NB4 (cell line): ENCODE results near the gene ACTA2.

Experiments used
- MYC ChIP-seq: IDR thresholded peaks from 2 replicates; pipeline ENCODE4 v1.6.1; 2011; ENCODE audit warnings: low read depth, low read length
- POLR2A ChIP-seq: IDR thresholded peaks from 2 replicates; pipeline ENCODE4 v1.6.1; 2011; ENCODE audit warnings: mild to moderate bottlenecking; ENCODE audit not compliant: insufficient read length; ENCODE audit errors: extremely low read depth
- TF ChIP-seq, protein P1 (sequence below): IDR thresholded peaks from one replicate; pipeline ENCODE4 v1.5.1; 2012; ENCODE audit warnings: low read depth, low read length
- TF ChIP-seq, protein P2 (sequence below): IDR thresholded peaks from 2 replicates; pipeline ENCODE4 v1.6.1; 2011; ENCODE audit warnings: low read depth, low read length

DNA sequence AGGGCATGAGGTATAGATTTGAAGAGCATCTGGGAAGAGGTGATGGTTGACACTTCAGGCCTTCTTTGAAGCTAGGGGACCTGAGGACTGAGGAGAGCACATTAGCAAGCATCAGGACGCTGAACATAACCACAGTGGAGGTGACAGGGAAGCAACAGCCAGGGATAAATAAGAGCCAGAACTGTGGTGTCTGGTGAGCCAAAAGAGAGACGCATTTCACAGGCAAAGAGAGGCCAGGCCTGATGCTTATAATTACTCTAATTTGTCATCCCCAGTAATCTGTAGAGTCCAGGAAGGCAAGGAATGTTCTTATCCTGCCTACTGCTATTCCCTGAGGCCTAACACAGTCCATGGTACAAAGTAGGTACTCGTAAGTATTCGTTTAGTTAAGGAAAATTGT lies 27.7 kb upstream of the ACTA2 start:
- TF ChIP-seq, protein P1, sequence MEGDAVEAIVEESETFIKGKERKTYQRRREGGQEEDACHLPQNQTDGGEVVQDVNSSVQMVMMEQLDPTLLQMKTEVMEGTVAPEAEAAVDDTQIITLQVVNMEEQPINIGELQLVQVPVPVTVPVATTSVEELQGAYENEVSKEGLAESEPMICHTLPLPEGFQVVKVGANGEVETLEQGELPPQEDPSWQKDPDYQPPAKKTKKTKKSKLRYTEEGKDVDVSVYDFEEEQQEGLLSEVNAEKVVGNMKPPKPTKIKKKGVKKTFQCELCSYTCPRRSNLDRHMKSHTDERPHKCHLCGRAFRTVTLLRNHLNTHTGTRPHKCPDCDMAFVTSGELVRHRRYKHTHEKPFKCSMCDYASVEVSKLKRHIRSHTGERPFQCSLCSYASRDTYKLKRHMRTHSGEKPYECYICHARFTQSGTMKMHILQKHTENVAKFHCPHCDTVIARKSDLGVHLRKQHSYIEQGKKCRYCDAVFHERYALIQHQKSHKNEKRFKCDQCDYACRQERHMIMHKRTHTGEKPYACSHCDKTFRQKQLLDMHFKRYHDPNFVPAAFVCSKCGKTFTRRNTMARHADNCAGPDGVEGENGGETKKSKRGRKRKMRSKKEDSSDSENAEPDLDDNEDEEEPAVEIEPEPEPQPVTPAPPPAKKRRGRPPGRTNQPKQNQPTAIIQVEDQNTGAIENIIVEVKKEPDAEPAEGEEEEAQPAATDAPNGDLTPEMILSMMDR = no peak
- TF ChIP-seq POLR2A = no peak
- no peak for TF ChIP-seq MYC
- TF ChIP-seq, protein P2, sequence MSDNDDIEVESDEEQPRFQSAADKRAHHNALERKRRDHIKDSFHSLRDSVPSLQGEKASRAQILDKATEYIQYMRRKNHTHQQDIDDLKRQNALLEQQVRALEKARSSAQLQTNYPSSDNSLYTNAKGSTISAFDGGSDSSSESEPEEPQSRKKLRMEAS = no peak
